Mesendoderm (in vitro differentiated cells): ENCODE data around the gene MAPRE3.
A peak's percentile ranks its signal among the peaks of the same experiment; 100 is the strongest.

ENCODE experiments used
- DNase-seq: peaks from one replicate; pipeline ENCODE4 v3.0.0; 2013
- H2AK5ac ChIP-seq: 2 replicates; pipeline ENCODE4 v1.6.1; 2013; ENCODE audit warnings: low read length, inconsistent platforms
- H2BK120ac ChIP-seq: 2 replicates; pipeline ENCODE4 v1.6.1; 2013; ENCODE audit warnings: low read depth, mild to moderate bottlenecking, low read length, moderate library complexity, mixed read lengths
- H2BK15ac ChIP-seq: replicated peaks from 2 replicates; pipeline ENCODE4 v1.6.1; 2013; ENCODE audit warnings: low read depth, mild to moderate bottlenecking, moderate library complexity
- H2BK5ac ChIP-seq: 2 replicates; pipeline ENCODE4 v1.6.1; 2013; ENCODE audit warnings: low read length, inconsistent platforms
- H3K18ac ChIP-seq: 2 replicates; pipeline ENCODE4 v1.6.1; 2013; ENCODE audit warnings: mild to moderate bottlenecking, low read length, mixed read lengths
- H3K23ac ChIP-seq: one replicate; pipeline ENCODE4 v1.6.1; 2013; ENCODE audit warnings: low read length
- H3K27ac ChIP-seq: 2 replicates; pipeline ENCODE4 v1.5.1; 2013; ENCODE audit warnings: low read depth, mild to moderate bottlenecking, inconsistent platforms, low read length, moderate library complexity
- H3K27me3 ChIP-seq: 2 replicates; pipeline ENCODE4 v1.6.1; 2013; ENCODE audit warnings: low read length, control low read depth, mild to moderate bottlenecking, inconsistent platforms; ENCODE audit not compliant: insufficient read depth, poor library complexity
- H3K36me3 ChIP-seq: 2 replicates; pipeline ENCODE4 v1.6.1; 2013; ENCODE audit warnings: low read length, inconsistent platforms; ENCODE audit not compliant: control insufficient read depth, insufficient read depth
- H3K4ac ChIP-seq: one replicate; pipeline ENCODE4 v1.6.1; 2013; ENCODE audit warnings: low read depth, mild to moderate bottlenecking, low read length, moderate library complexity
- H3K4me1 ChIP-seq: 2 replicates; pipeline ENCODE4 v1.6.1; 2013; ENCODE audit warnings: low read depth, low read length, inconsistent platforms; ENCODE audit not compliant: control insufficient read depth
- H3K4me2 ChIP-seq: 2 replicates; pipeline ENCODE4 v1.6.1; 2013; ENCODE audit warnings: low read length
- H3K4me3 ChIP-seq: 2 replicates; pipeline ENCODE4 v1.5.1; 2013; ENCODE audit warnings: mild to moderate bottlenecking, low read length
- H3K56ac ChIP-seq: one replicate; pipeline ENCODE4 v1.6.1; 2013; ENCODE audit warnings: low read length
- H3K79me1 ChIP-seq: 2 replicates; pipeline ENCODE4 v1.6.1; 2013; ENCODE audit warnings: low read length, inconsistent platforms
- H3K79me2 ChIP-seq: 2 replicates; pipeline ENCODE4 v1.6.1; 2013; ENCODE audit warnings: mild to moderate bottlenecking, low read length; ENCODE audit not compliant: control insufficient read depth, insufficient read depth
- H3K9ac ChIP-seq: 2 replicates; pipeline ENCODE4 v1.6.1; 2013; ENCODE audit warnings: low read length, inconsistent platforms
- H4K5ac ChIP-seq: one replicate; pipeline ENCODE4 v1.6.1; 2013; ENCODE audit warnings: low read length
- H4K8ac ChIP-seq: one replicate; pipeline ENCODE4 v1.6.1; 2013; ENCODE audit warnings: low read depth, mild to moderate bottlenecking, control low read depth, low read length, moderate library complexity
- WGBS: extraction: QIAGEN DNeasy Blood & Tissue Kit; methylation state at CpG from one replicate; pipeline ENCODE4 v1.1.7; 2013; ENCODE audit warnings: low lambda C conversion rate, missing lambda C conversion rate; ENCODE audit not compliant: insufficient coverage; ENCODE audit errors: extremely low coverage; 5-methylcytosine and 5-hydroxymethylcytosine counted together

MAPRE3 gene

GRCh38 chr2:26964446-26965130, 5.8 kb upstream of the MAPRE3 start:
- H3K9ac ChIP-seq: no peak overlapping the region
- H2AK5ac ChIP-seq: no peak overlapping the region
- peaks cover 4% of the 10 kb centered on the region for H3K27me3 ChIP-seq
- no peak overlapping the region for H2BK120ac ChIP-seq
- H3K56ac ChIP-seq: no peak overlapping the region
- H3K23ac ChIP-seq: no peak overlapping the region
- H3K18ac ChIP-seq: no peak overlapping the region
- H3K36me3 ChIP-seq: no peaks in the 10 kb centered on the region
- H3K27ac ChIP-seq: no peak overlapping the region
- no peaks in the 10 kb centered on the region for H3K79me1 ChIP-seq
- peak; percentile 34 for DNase-seq
- no peak overlapping the region for H2BK15ac ChIP-seq
- no CpG with 5 or more reads among the region's 3 CpGs for WGBS
- no peaks in the 10 kb centered on the region for H3K4me1 ChIP-seq
- H3K4me3 ChIP-seq: no peak overlapping the region
- H3K4me2 ChIP-seq: no peak overlapping the region
- H4K8ac ChIP-seq: no peak overlapping the region
- H4K5ac ChIP-seq: no peak overlapping the region
- H3K79me2 ChIP-seq: no peaks in the 10 kb centered on the region
- H2BK5ac ChIP-seq: no peak overlapping the region
- no peak overlapping the region for H3K4ac ChIP-seq

- H3K56ac ChIP-seq: no peak overlapping the region
- no peak overlapping the region for H3K4me3 ChIP-seq
- no CpG with 5 or more reads among the region's 3 CpGs for WGBS
- H3K23ac ChIP-seq: no peak overlapping the region
- no peaks in the 10 kb centered on the region for H3K4me1 ChIP-seq
- H3K36me3 ChIP-seq: no peaks in the 10 kb centered on the region
- no peak overlapping the region for H3K9ac ChIP-seq
- H3K27ac ChIP-seq: no peak overlapping the region
- H3K4ac ChIP-seq: no peak overlapping the region
- no peak overlapping the region for H2BK15ac ChIP-seq
- no peak overlapping the region for H2BK120ac ChIP-seq
- no peak overlapping the region for H3K18ac ChIP-seq
- H2AK5ac ChIP-seq: no peak overlapping the region
- H3K27me3 ChIP-seq: peaks cover 4% of the 10 kb centered on the region
- no peak overlapping the region for H3K4me2 ChIP-seq
- H3K79me2 ChIP-seq: no peaks in the 10 kb centered on the region
- DNase-seq: no peak
- no peak overlapping the region for H2BK5ac ChIP-seq
- no peak overlapping the region for H4K5ac ChIP-seq
- no peaks in the 10 kb centered on the region for H3K79me1 ChIP-seq
- H4K8ac ChIP-seq: no peak overlapping the region
Measured at GRCh38 chr2:26968001-26968400, 2.4 kb upstream of the MAPRE3 start.

- Histone ChIP-seq H3K36me3 (no peaks in the 10 kb centered on the region), H3K79me2 (no peaks in the 10 kb centered on the region), H3K27ac (no peak overlapping the region), H3K23ac (no peak overlapping the region), H3K27me3 (peaks cover 4% of the 10 kb centered on the region), H2BK5ac (no peak overlapping the region), H2AK5ac (no peak overlapping the region), H3K4me2 (no peak overlapping the region), H2BK120ac (no peak overlapping the region), H3K9ac (no peak overlapping the region), H3K56ac (no peak overlapping the region), H4K8ac (no peak overlapping the region), H2BK15ac (no peak overlapping the region), H3K4me1 (no peaks in the 10 kb centered on the region), H3K4ac (no peak overlapping the region), H3K79me1 (no peaks in the 10 kb centered on the region), H3K18ac (no peak overlapping the region), H4K5ac (no peak overlapping the region), H3K4me3 (no peak overlapping the region)
- DNase-seq: no peak
- no CpG with 5 or more reads among the region's 10 CpGs for WGBS
Measured at GRCh38 chr2:26969077-26969844, 1.2 kb upstream of the MAPRE3 start.

- Histone ChIP-seq H2BK120ac (no peak overlapping the region), H3K4me1 (no peaks in the 10 kb centered on the region), H3K18ac (no peak overlapping the region), H2AK5ac (no peak overlapping the region), H4K5ac (no peak overlapping the region), H2BK15ac (no peak overlapping the region), H3K79me1 (no peaks in the 10 kb centered on the region), H3K4ac (no peak overlapping the region), H3K79me2 (no peaks in the 10 kb centered on the region), H3K4me2 (peak overlapping the region; percentile 72), H3K23ac (no peak overlapping the region), H3K36me3 (no peaks in the 10 kb centered on the region), H3K27ac (no peak overlapping the region), H2BK5ac (no peak overlapping the region), H3K27me3 (peaks cover 4% of the 10 kb centered on the region), H3K9ac (peak overlapping the region; percentile 62), H3K4me3 (peak overlapping the region; percentile 38), H3K56ac (peak overlapping the region; percentile 68), H4K8ac (no peak overlapping the region)
- DNase-seq: peak; percentile 57
- no CpG with 5 or more reads among the region's 34 CpGs for WGBS
Measured at GRCh38 chr2:26970928-26971627, 641 bp downstream of the MAPRE3 start.

- H3K27ac ChIP-seq: no peak overlapping the region
- H2BK120ac ChIP-seq: no peak overlapping the region
- H3K4me3 ChIP-seq: no peak overlapping the region
- no peak overlapping the region for H2AK5ac ChIP-seq
- no peak overlapping the region for H3K23ac ChIP-seq
- no peaks in the 10 kb centered on the region for H3K36me3 ChIP-seq
- H3K27me3 ChIP-seq: peaks cover 4% of the 10 kb centered on the region
- H4K8ac ChIP-seq: no peak overlapping the region
- no peak overlapping the region for H2BK5ac ChIP-seq
- WGBS: no CpG with 5 or more reads among the region's 9 CpGs
- H3K9ac ChIP-seq: no peak overlapping the region
- no peaks in the 10 kb centered on the region for H3K79me1 ChIP-seq
- no peak for DNase-seq
- H4K5ac ChIP-seq: no peak overlapping the region
- H2BK15ac ChIP-seq: no peak overlapping the region
- no peak overlapping the region for H3K56ac ChIP-seq
- no peak overlapping the region for H3K4me2 ChIP-seq
- H3K4ac ChIP-seq: no peak overlapping the region
- no peaks in the 10 kb centered on the region for H3K4me1 ChIP-seq
- H3K18ac ChIP-seq: no peak overlapping the region
- no peaks in the 10 kb centered on the region for H3K79me2 ChIP-seq
Measured at GRCh38 chr2:26971911-26972786, 1.7 kb downstream of the MAPRE3 start.
